Activated CD8-positive, alpha-beta memory T cell treated with anti-CD3 and anti-CD28 coated beads for 48 hours (primary cell): ENCODE measurements around the gene LIN7A.

Source experiments
- DNase-seq, 3 experiments: peaks; one replicate each; pipeline ENCODE4 v3.0.0-alpha.2; 2020; ENCODE audit warnings: low read depth in 2 of 3, low spot score in 2 of 3

Gene LIN7A

DNA sequence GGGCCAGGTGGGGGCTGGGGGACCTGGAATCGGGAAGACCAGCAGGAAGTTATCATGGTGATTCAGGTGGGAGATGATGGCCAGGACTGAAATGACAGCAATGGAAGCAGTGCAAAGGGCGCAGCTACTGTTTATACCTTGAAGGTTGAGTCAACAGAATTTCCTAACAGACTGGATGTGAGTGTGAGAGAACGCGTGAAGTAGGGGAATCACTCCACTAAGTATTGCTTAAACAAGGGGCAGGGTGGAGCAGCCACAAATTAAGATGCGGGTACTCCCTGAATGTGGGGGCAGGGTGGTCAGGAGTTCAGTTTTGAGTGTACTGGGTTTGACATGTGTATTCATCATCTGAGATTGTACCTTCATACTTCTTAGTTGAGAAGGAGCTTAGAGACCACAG, 175.9 kb downstream of the LIN7A start:
- DNase-seq: no peak

- DNase-seq: no peak
Observed at GRCh38 chr12:80756875-80757274, 180.9 kb downstream of the LIN7A start.

DNA sequence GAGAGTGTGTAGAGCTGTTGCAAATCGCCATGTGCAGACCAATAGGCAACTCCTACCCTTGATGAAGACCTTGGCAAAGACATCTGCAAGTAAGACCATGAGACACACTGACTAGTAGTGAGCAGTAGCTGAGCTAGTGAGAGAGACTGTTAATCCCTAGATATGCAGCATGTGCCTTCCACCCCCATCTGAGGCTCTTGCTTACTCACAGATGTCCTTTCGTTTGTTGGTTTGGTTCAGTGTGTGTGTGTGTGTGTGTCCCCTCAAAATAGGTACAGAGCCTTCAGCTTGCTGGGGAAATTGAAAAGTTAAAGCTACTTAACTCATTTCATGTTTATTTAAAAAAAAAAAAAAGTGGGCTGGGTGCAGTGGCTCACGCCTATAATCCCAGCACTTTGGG, 183.5 kb downstream of the LIN7A start:
- DNase-seq: no peak

DNA sequence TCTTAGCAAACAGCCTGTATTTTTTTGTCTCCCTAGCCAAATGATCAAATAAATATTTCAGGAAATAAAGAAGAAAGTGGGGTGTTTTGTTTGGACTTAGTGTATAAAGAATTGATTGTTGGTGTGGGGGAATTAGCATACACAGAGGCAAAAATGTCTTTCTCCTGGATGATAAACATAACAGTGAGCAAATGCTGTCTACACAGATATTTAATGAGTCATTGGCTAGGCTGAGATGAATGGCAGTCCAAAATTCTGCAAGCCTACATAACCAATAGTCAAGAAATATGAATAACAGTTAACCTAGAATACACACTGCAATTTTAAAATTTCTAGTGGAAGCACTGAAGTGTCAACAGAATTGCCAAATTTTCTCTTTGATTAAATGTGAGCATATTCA, 185.3 kb downstream of the LIN7A start:
- DNase-seq: no peak

DNA sequence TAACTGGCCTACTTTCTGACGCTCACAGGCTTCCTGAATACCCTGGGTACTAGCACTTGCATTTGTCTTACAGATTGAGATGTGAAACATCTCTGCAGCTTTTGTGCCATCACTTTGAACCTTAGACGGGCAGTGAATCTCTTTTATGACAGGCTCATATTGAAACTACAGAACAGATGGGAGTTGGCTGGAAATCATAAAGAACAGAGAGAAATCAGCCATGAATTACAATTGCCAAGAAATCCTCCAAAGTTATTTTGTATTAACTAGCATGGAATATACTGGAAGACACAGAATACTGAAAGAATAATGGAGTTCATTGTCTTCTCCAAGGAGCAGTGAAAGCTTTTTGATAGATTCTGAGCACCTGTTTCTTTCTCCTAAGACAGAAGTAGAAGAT, 188.3 kb downstream of the LIN7A start:
- DNase-seq: no peak

- no peak for DNase-seq
Observed at GRCh38 chr12:80747800-80748199, 189.9 kb downstream of the LIN7A start.

GRCh38 chr12:80745851-80746505, 191.8 kb downstream of the LIN7A start:
- DNase-seq: no peak
